ENCODE measurements around the gene GRIP2. TPM values are rescaled to one million over a fixed set of nuclear protein-coding genes. Genes with fewer than 3 reads are reported as not detected.

The GRIP2 gene
- total RNA-seq, 2 donors from 2014 or later = 0.47 to 0.53 TPM

- intact Hi-C loops (cut with DNase I) = loop anchor here (5.0 kb wide), 1 partner anchor 57 kb away; the partner anchor contains the start of gene SLC6A6
- H3K4me1 ChIP-seq = no peaks in the 10 kb centered on the region
- H3K27ac ChIP-seq = no peak overlapping the region
- H3K9ac ChIP-seq (ENCODE audit: low read depth in 2 of 2, low read length in 2 of 2) = no peak overlapping the region
- H3K9me3 ChIP-seq = no peaks in the 10 kb centered on the region
- H3K27me3 ChIP-seq = no peaks in the 10 kb centered on the region
- no peak overlapping the region for H3K4me3 ChIP-seq
- DNase-seq = no peak
- H3K36me3 ChIP-seq = no peaks in the 10 kb centered on the region
- no peak for TF ChIP-seq CTCF (IDR thresholded peaks at IDR 0.05)
Measured at GRCh38 chr3:14459384-14459783, 80.8 kb downstream of the GRIP2 start.

GRCh38 chr3:14458434-14459275, 81.5 kb downstream of the GRIP2 start:
- intact Hi-C loops (cut with DNase I) = loop anchor here (5.0 kb wide), 1 partner anchor 56 kb away; the partner anchor contains the start of gene SLC6A6
- no peak overlapping the region for H3K27ac ChIP-seq
- no peak overlapping the region for H3K4me3 ChIP-seq

GRCh38 chr3:14457999-14458398, 82.1 kb downstream of the GRIP2 start:
- no peaks in the 10 kb centered on the region for H3K9me3 ChIP-seq
- H3K4me3 ChIP-seq = no peak overlapping the region
- intact Hi-C loops (cut with DNase I) = loop anchor here (5.0 kb wide), 1 partner anchor 56 kb away; the partner anchor contains the start of gene SLC6A6
- no peak overlapping the region for H3K9ac ChIP-seq (ENCODE audit: low read depth in 2 of 2, low read length in 2 of 2)
- H3K36me3 ChIP-seq = no peaks in the 10 kb centered on the region
- H3K27me3 ChIP-seq = no peaks in the 10 kb centered on the region
- H3K4me1 ChIP-seq = peaks cover 5% of the 10 kb centered on the region
- no peak overlapping the region for H3K27ac ChIP-seq
- TF ChIP-seq CTCF (IDR thresholded peaks at IDR 0.05) = no peak
- DNase-seq = no peak

More at GRCh38 chr3:14458434-14459275, 81.5 kb downstream of the GRIP2 start:
- H3K36me3 ChIP-seq = no peaks in the 10 kb centered on the region
- no peaks in the 10 kb centered on the region for H3K27me3 ChIP-seq
- TF ChIP-seq CTCF (IDR thresholded peaks at IDR 0.05) = no peak
- no peaks in the 10 kb centered on the region for H3K4me1 ChIP-seq
- H3K9me3 ChIP-seq = no peaks in the 10 kb centered on the region
- DNase-seq = no peak
- no peak overlapping the region for H3K9ac ChIP-seq (ENCODE audit: low read depth in 2 of 2, low read length in 2 of 2)

- Histone ChIP-seq H3K4me3 (no peak overlapping the region), H3K36me3 (no peaks in the 10 kb centered on the region), H3K9me3 (no peaks in the 10 kb centered on the region), H3K27me3 (no peaks in the 10 kb centered on the region), H3K4me1 (peaks cover 8% of the 10 kb centered on the region), H3K27ac (no peak overlapping the region), H3K9ac (ENCODE audit: low read depth in 2 of 2, low read length in 2 of 2) (no peak overlapping the region)
- intact Hi-C loops (cut with DNase I) = loop anchor here (5.0 kb wide), 1 partner anchor 55 kb away; the partner anchor contains the start of gene SLC6A6
- TF ChIP-seq CTCF (IDR thresholded peaks at IDR 0.05) = no peak
- DNase-seq = no peak
Measured at GRCh38 chr3:14457481-14457880, 82.7 kb downstream of the GRIP2 start.

- Histone ChIP-seq H3K36me3 (no peaks in the 10 kb centered on the region), H3K9me3 (no peaks in the 10 kb centered on the region), H3K4me1 (peaks cover 14% of the 10 kb centered on the region), H3K27ac (no peak overlapping the region), H3K9ac (ENCODE audit: low read depth in 2 of 2, low read length in 2 of 2) (no peak overlapping the region), H3K4me3 (no peak overlapping the region), H3K27me3 (no peaks in the 10 kb centered on the region)
- no peak for DNase-seq
- intact Hi-C loops (cut with DNase I) = loop anchor here (5.0 kb wide), 1 partner anchor 54 kb away; the partner anchor contains the start of gene SLC6A6
- no peak for TF ChIP-seq CTCF (IDR thresholded peaks at IDR 0.05)
Measured at GRCh38 chr3:14456794-14457193, 83.3 kb downstream of the GRIP2 start.
